BE2C (cell line): ENCODE measurements around the gene ANGPT4.
A peak's percentile ranks its signal among the peaks of the same experiment; 100 is the strongest.
"Not testable (repeated sequence)": the region's sequence is repeated elsewhere in the genome, so short reads cannot be mapped to it uniquely, and the experiment has no call there.

Experiments
- DNase-seq: peaks from one replicate; pipeline ENCODE4 v3.0.0-alpha.2; 2020
- H3K27me3 ChIP-seq: fragments of 250-450 bp; sonication (Bioruptor Pico); 2 replicates; pipeline ENCODE4 v1.5.1; 2020; ENCODE audit warnings: mild to moderate bottlenecking
- H3K36me3 ChIP-seq: fragments of 250-450 bp; sonication (Bioruptor Pico); 2 replicates; pipeline ENCODE4 v1.5.1; 2020; ENCODE audit warnings: mild to moderate bottlenecking
- H3K4me1 ChIP-seq: fragments of 250-450 bp; sonication (Bioruptor Pico); 2 replicates; pipeline ENCODE4 v1.5.1; 2020
- H3K4me3 ChIP-seq: 2 replicates; pipeline ENCODE4 v1.5.1; 2011; ENCODE audit warnings: low read depth, low read length
- H3K9me3 ChIP-seq: fragments of 250-450 bp; sonication (Bioruptor Pico); 2 replicates; pipeline ENCODE4 v1.5.1; 2020
- TF ChIP-seq, protein P1 (sequence below): IDR thresholded peaks from 2 replicates; pipeline ENCODE4 v1.5.1; 2012; ENCODE audit warnings: mild to moderate bottlenecking, low read depth, low read length

ANGPT4 gene

DNA sequence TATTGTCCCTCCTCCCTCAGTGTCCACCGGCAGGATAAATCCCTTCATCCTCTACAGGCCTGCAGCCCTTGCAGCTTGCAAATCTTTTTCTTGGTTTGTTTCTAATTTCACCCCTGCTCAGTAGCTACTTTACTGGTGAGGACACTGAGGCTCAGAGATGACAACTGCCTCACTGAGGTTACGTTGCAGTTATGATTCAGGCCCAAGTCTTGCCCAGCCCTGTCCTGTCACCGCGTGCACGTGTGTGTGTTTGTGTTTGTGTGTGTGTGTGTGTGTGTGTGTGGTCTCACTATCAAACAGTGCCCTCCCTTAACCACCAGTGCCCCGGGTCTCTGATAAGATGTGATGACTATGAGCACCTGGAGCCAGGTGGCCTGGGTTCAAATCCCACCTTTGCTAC is 61.5 kb downstream of the ANGPT4 start:
- no peaks in the 10 kb centered on the region for H3K9me3 ChIP-seq

DNA sequence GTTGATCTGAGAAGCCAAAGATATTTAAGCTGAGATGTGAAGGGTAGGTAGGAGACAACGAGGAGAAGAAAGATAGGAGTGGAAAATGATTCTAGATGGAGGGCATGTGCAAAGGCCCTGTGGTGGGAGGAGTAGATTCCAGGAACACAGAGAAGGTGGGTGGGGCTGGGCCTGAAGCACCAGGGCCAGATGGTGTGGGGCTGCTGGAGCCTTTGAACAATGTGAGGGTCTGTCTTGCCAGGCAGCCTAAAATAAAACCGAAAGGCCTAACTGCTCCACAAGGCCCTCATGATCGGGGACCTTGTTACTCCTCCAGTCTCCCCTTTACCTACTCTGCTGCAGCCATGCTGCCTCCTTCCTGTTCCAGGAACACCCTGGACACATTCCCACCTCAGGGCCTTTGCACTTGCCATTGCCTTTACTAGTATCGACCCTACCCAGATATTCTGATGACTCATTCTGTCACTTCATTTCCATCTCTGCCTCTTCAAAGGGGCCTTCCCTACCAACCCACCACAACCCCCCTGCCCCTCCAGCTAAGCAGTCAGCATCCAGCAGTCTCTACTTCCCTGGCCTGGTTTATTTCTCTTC is 62.6 kb downstream of the ANGPT4 start:
- TF ChIP-seq, protein P1, sequence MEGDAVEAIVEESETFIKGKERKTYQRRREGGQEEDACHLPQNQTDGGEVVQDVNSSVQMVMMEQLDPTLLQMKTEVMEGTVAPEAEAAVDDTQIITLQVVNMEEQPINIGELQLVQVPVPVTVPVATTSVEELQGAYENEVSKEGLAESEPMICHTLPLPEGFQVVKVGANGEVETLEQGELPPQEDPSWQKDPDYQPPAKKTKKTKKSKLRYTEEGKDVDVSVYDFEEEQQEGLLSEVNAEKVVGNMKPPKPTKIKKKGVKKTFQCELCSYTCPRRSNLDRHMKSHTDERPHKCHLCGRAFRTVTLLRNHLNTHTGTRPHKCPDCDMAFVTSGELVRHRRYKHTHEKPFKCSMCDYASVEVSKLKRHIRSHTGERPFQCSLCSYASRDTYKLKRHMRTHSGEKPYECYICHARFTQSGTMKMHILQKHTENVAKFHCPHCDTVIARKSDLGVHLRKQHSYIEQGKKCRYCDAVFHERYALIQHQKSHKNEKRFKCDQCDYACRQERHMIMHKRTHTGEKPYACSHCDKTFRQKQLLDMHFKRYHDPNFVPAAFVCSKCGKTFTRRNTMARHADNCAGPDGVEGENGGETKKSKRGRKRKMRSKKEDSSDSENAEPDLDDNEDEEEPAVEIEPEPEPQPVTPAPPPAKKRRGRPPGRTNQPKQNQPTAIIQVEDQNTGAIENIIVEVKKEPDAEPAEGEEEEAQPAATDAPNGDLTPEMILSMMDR: no peak
- Histone ChIP-seq H3K27me3 (no peaks in the 10 kb centered on the region), H3K36me3 (no peaks in the 10 kb centered on the region), H3K9me3 (no peaks in the 10 kb centered on the region), H3K4me3 (no peak overlapping the region), H3K4me1 (no peaks in the 10 kb centered on the region)
- DNase-seq: no peak

More for the DNA sequence above, 61.5 kb downstream of the ANGPT4 start:
- Histone ChIP-seq H3K36me3 (no peaks in the 10 kb centered on the region), H3K27me3 (no peaks in the 10 kb centered on the region), H3K4me1 (no peaks in the 10 kb centered on the region), H3K4me3 (no peak overlapping the region)
- no peak for DNase-seq
- TF ChIP-seq, protein P1: no peak

DNA sequence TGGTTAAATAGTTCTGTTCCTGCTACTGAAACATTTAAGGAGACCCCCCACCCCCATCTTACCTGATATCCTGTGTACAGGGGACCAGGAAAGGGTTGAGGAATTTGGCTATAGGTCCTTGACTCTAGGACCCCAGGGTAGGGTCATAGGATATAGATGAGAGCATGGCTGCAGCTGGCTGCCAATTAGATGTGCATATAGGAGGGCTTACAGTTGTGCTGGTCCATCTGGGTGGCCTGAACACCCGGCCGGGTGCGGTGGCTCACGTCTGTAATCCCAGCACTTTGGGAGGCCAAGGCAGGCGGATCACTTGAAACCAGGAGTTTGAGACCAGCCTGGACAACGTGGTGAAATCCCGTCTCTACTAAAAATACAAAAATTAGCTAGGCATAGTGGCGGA is 67.4 kb downstream of the ANGPT4 start:
- not testable (repeated sequence) for H3K36me3 ChIP-seq, DNase-seq, H3K27me3 ChIP-seq, H3K9me3 ChIP-seq, H3K4me3 ChIP-seq, H3K4me1 ChIP-seq

DNA sequence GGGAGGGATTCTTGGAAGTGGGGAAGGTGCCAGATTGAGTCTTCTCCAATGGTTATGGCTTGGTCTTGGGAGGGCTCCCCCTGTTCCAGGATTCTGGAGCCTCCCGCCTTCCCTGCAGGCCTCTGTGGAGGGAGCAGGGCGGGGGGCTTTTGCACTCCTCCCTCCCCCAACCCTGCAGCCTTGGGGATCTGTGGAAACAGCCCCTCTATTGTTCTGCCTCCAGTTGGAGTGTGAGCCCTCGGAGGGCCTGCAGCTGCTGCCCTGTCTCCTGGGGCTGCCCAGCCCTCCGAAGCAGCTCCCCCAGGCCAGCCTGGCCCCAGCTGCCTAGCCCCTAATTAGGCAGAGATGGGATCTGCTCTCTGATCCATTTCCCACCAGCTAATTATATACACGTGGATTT is 67.9 kb downstream of the ANGPT4 start:
- no peak overlapping the region for H3K4me3 ChIP-seq
- H3K36me3 ChIP-seq: no peaks in the 10 kb centered on the region
- no peaks in the 10 kb centered on the region; the same call in 1 of the 2 replicates for H3K4me1 ChIP-seq
- no peak for DNase-seq
- no peaks in the 10 kb centered on the region for H3K27me3 ChIP-seq
- no peaks in the 10 kb centered on the region for H3K9me3 ChIP-seq
- TF ChIP-seq, protein P1: no peak

DNA sequence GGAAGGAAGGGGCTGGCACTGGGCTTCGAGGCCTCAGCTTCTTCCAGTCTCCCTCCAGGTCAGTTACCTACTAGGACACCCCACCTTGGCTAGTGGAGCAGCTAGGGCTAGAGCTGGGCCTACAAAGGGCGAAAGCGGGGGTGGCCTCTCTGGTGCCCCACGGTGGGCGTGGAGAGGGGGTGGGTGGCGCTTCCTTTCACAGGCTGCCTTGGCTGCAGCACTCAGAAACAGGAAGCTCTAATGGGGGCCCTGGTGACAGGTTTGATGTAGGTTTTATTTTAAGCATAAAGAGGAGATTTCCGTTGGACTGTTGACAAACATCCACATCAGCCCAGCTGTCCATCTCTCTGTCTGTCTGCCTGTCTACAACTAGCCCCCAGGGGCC is 69.2 kb downstream of the ANGPT4 start:
- Histone ChIP-seq H3K27me3 (no peaks in the 10 kb centered on the region), H3K4me1 (no peaks in the 10 kb centered on the region; the same call in 1 of the 2 replicates), H3K4me3 (no peak overlapping the region), H3K9me3 (no peaks in the 10 kb centered on the region), H3K36me3 (no peaks in the 10 kb centered on the region)
- no peak for DNase-seq
- TF ChIP-seq, protein P1: no peak

DNA sequence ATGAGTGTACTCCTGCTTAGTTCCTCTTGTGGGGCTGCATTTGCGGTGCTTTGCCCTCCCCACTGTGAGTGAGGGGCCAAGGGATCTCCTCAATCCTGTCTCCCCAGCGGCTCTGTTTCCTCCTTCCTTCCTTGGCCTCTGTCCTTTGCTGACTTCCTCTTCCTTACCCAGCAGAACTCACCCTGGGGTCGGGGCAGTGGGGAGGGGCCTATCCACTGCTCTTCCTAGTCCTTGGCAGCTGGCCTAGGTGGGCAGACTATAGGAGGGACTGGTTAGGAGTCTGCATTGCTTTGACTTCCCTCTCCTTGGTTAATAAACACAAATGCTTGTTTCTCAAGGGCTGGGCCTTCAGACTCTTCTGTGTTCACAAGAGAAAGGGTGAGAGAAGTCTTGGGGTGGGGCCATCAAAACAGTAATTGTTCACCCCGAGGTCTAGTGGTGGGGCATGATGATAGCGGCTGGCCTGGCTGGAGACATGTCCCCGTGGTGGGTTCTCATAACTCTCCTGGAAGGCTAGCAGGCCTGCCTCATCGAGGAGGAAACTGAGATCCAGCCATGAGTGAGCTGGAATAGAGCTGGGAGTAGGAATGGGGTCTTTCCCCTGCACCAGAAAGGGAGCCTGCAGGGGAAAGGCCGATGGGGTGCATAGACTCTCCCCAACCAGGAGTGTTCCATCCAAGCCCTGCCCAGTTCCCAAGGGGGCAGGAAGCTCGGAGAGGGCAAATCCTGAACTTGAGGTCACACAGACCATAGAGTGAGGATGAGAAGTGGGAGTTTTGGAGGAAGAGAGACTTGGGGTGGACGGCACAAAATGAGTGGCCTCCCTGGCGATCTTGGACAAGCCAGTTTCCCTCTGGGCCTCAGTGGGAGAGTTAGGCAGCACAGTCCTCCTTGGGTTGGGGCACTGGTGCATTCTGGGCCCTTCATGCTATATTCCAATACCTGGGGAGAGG is 69.9 kb downstream of the ANGPT4 start:
- H3K9me3 ChIP-seq: no peaks in the 10 kb centered on the region
- no peaks in the 10 kb centered on the region; the same call in 1 of the 2 replicates for H3K4me1 ChIP-seq
- H3K4me3 ChIP-seq: peak overlapping the region; percentile 60
- no peaks in the 10 kb centered on the region for H3K27me3 ChIP-seq
- TF ChIP-seq, protein P1: no peak
- no peak for DNase-seq
- H3K36me3 ChIP-seq: no peaks in the 10 kb centered on the region
